Right lobe of liver (tissue), 6 donors: Measurements from ENCODE around the gene NFASC. TPM values are rescaled to one million over a fixed set of nuclear protein-coding genes. Genes with fewer than 3 reads are reported as not detected.

ENCODE experiments used
- ATAC-seq, 4 donors: fragments of 200-7000 bp; cut with Tn5 transposase; one replicate each; pipeline ENCODE4 v1.9.1; 2020; ENCODE audit warnings: mild to moderate bottlenecking in 4 of 4, moderate library complexity in 4 of 4
- DNase-seq, 3 donors: peaks; one replicate each; pipeline ENCODE4 v3.0.0-alpha.2; 2020
- H3K27ac ChIP-seq, 3 donors: fragments of 200-600 bp; one replicate each; pipeline ENCODE4 v1.8.0; 2022
- H3K27me3 ChIP-seq, 2 donors: fragments of 200-600 bp; one replicate each; pipeline ENCODE4 v1.8.0; 2022
- H3K36me3 ChIP-seq, 4 donors: fragments of 200-600 bp; sonication (generic) in 1 of 4; one replicate each; pipeline versions ENCODE4 v1.5.1 to v1.8.0; 2017 to 2022; ENCODE audit warnings: control low read depth in 1 of 4
- H3K4me1 ChIP-seq, 4 donors: fragments of 200-600 bp; sonication (generic) in 1 of 4; one replicate each; pipeline versions ENCODE4 v1.5.1 to v1.8.0; 2017 to 2022; ENCODE audit warnings: control low read depth in 1 of 4
- H3K4me3 ChIP-seq, 3 donors: fragments of 200-600 bp; one replicate each; pipeline ENCODE4 v1.8.0; 2022
- H3K9me3 ChIP-seq, 4 donors: fragments of 200-600 bp; sonication (generic) in 1 of 4; one replicate each; pipeline versions ENCODE4 v1.5.1 to v1.8.0; 2017 to 2022; ENCODE audit warnings: control low read depth in 1 of 4
- POLR2A ChIP-seq: fragments of 450-650 bp; IDR thresholded peaks from one replicate; pipeline ENCODE4 v1.6.1; 2017; ENCODE audit warnings: antibody characterized with exemption, mild to moderate bottlenecking
- WGBS: methylation state at CpG from one replicate; pipeline ENCODE4 v1.1.6; 2018; ENCODE audit warnings: low coverage, low lambda C conversion rate; ENCODE audit not compliant: insufficient coverage; ENCODE audit errors: missing lambda C conversion rate; 5-methylcytosine and 5-hydroxymethylcytosine counted together
- intact Hi-C, 2 donors: fragments of 100-400 bp; cut with DNase I; formaldehyde crosslinking; loops; one replicate each; pipeline versions ENCODE4 v1.11.2 to v1.14.1; 2022
- total RNA-seq, 6 experiments: library from RNA; depleted of rRNA in 2 of 6; stranded (reverse); fragments of >200 nt in 2 of 6; fragmentation: NEBNext Ultra II Directional in 3 of 6; extraction: Animal tissue kit (Norgen Biotek cat#: 25700) in 3 of 6; gene quantifications; one replicate each; pipeline versions ENCODE4 v1.1.0 to v1.2.4, GENCODE V29; 2016 to 2023
- TF ChIP-seq, protein P1 (sequence below), 4 donors: fragments of 200-600 bp in 3 of 4; fragments of 450-650 bp in 1 of 4; IDR thresholded peaks; one replicate each; pipeline versions ENCODE4 v1.5.1 to v1.8.0; 2016 to 2022; ENCODE audit warnings: antibody characterized with exemption in 4 of 4, mild to moderate bottlenecking in 2 of 4
- donor health status: DM: no; HTN: yes; CAD: no.
- donor health status: DM: no; HTN: no; CAD: no.
- donor health status: DM: no; HTN: no; CAD: no.
- donor health status: DM: no; HTN: yes; CAD: no.
- donor health status: DM: no; HTN: yes; CAD: no.

The NFASC gene
- total RNA-seq, 6 experiments from 2014 or later = 3.2 to 7.8 (median 5.6) TPM

DNA sequence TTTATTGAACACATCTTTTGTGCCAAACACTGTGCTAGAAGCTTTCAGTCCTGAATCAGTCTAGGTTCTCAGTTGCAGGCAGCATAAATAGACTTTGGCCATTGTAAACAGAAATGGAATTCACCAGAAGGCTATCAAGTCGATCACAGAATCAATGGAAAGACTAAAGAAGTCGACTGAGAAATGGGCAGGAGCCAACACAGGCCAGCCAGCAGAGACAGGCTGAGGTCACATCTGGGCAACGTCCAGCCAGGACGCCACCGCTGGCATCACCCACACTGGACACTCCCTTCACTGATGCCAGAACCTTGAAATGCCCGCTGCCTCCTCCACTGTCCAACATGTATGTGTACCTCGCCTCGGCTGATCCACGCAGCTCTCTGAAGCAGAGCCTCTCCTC is 166.9 kb downstream of the NFASC start:
- WGBS = 33% methylated on average over 8 of the region's 9 CpGs
- Histone ChIP-seq H3K27me3 (no peaks in the 10 kb centered on the region), H3K9me3 (no peaks in the 10 kb centered on the region), H3K4me1 (peaks cover 0 to 42% (median 22%) of the 10 kb centered on the region in 4 donors), H3K36me3 (no peaks in the 10 kb centered on the region), H3K4me3 (no peak overlapping the region), H3K27ac (peak overlapping the region in 1 of 3 donors; percentile 57)
- intact Hi-C loops = no loop called here
- DNase-seq (peak; percentile 86 to 91 (median 91)), ATAC-seq (peak; percentile 85 to 89 (median 88))
- TF ChIP-seq, protein P1, sequence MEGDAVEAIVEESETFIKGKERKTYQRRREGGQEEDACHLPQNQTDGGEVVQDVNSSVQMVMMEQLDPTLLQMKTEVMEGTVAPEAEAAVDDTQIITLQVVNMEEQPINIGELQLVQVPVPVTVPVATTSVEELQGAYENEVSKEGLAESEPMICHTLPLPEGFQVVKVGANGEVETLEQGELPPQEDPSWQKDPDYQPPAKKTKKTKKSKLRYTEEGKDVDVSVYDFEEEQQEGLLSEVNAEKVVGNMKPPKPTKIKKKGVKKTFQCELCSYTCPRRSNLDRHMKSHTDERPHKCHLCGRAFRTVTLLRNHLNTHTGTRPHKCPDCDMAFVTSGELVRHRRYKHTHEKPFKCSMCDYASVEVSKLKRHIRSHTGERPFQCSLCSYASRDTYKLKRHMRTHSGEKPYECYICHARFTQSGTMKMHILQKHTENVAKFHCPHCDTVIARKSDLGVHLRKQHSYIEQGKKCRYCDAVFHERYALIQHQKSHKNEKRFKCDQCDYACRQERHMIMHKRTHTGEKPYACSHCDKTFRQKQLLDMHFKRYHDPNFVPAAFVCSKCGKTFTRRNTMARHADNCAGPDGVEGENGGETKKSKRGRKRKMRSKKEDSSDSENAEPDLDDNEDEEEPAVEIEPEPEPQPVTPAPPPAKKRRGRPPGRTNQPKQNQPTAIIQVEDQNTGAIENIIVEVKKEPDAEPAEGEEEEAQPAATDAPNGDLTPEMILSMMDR (IDR thresholded peaks at IDR 0.05) = no peak
- no peak for TF ChIP-seq POLR2A

- intact Hi-C loops = no loop called here
- Histone ChIP-seq H3K4me1 (peaks cover 0 to 42% (median 22%) of the 10 kb centered on the region in 4 donors), H3K27me3 (no peaks in the 10 kb centered on the region), H3K9me3 (no peaks in the 10 kb centered on the region), H3K36me3 (no peaks in the 10 kb centered on the region), H3K4me3 (no peak overlapping the region), H3K27ac (peak overlapping the region in 2 of 3 donors; percentile 6 to 57)
- no peak for TF ChIP-seq POLR2A
- WGBS = 36% methylated on average over 4 of the region's 6 CpGs
- DNase-seq (peak in 2 of 3 donors; percentile 62 to 73), ATAC-seq (peak; percentile 60 to 83 (median 72))
Observed at GRCh38 chr1:205038132-205038786, 167.6 kb downstream of the NFASC start.

DNA sequence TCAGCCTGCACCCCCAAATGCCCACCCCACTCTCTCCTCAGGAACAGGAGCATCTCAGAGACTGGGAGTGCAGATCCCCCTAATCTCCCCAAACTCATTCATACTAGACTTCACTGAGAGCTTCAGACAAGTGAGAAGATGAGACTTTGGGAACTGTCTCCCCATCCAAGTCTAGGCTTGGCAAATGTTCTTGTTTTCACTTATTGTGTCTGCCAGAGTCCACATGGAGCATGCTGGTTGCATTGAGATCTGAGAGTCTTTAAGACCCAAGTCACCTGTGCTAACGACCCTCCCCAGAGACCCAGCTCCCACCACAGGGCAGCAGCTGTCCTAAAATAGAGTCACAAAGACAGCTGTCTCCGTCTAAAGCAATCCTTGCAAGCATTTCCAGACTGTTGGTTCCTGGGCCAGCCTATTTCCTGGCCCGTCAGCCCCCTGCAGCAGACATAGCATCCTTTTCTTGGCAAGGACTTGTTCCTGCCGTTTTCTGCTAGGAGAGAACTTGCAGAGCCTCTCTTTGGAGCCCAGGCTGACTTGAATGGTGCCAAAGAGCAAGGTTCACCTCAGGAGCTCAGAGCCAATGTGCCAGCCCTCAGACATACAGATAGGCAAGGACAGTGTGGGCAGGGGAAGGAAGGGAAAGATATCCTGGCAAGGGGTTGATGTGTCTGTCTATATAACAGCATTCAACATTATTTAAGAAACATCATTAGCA is 170.5 kb downstream of the NFASC start:
- Histone ChIP-seq H3K27ac (no peak overlapping the region), H3K27me3 (no peaks in the 10 kb centered on the region), H3K4me3 (no peak overlapping the region), H3K36me3 (no peaks in the 10 kb centered on the region), H3K9me3 (no peaks in the 10 kb centered on the region), H3K4me1 (peaks cover 0 to 42% (median 22%) of the 10 kb centered on the region in 4 donors)
- 20% methylated on average over 4 of the region's 4 CpGs for WGBS
- DNase-seq (peak in 1 of 3 donors; percentile 76), ATAC-seq (peak; percentile 39 to 69 (median 64))
- intact Hi-C loops = no loop called here
- no peak for TF ChIP-seq POLR2A
- TF ChIP-seq, protein P1 (IDR thresholded peaks at IDR 0.05) = no peak

DNA sequence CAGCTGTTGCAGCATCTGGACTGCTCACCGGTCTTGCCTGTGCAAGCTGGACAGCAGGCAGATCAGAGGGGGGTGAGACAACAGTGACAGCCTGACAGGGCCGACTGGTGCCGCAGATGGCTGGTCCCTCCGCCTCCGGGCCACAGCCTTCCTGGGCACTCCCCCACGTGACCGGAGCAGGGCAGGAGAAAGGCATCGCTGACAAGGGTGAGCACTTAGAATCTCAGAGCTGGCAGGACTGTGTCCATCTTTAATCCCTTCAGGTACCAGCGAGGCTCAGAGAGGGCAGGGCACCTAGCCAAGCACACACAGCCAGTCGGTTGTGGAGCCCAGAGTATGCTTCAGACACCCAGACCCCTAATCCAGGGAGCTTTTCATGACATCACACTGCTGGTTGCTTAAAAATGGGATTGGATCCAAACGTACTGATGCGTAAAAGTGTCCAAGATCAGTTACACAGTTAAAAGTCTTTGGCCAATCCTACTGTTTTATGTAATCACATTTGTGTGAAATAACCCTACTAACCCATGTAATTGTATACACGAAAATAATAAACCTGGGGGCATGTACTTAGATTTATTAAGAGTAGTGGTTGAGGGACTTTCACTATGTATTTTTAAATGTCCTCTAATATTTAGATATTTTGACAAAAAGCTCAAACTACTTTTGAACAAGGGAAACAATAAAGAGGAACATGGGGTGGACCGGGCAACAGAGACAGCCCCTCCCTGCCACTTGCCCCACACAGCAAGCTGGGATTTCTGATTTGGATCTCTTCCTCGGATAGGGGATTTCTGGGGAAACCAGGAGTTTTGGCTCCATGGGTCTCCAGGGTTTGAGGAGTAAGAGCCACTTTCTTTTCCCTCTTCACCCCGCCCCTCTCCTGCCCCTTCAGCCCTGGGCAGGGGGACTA is 171.6 kb downstream of the NFASC start:
- Histone ChIP-seq H3K4me1 (peaks cover 0 to 36% (median 20%) of the 10 kb centered on the region in 4 donors), H3K9me3 (no peaks in the 10 kb centered on the region), H3K4me3 (no peak overlapping the region), H3K27ac (no peak overlapping the region), H3K36me3 (no peaks in the 10 kb centered on the region), H3K27me3 (no peaks in the 10 kb centered on the region)
- WGBS = 39% methylated on average over 6 of the region's 16 CpGs
- ATAC-seq = no peak
- no peak for DNase-seq
- intact Hi-C loops = no loop called here
- TF ChIP-seq, protein P1 (IDR thresholded peaks at IDR 0.05) = no peak
- TF ChIP-seq POLR2A = no peak
